HL-60/S4 treated with phorbol 12-myristate 13-acetate at 8.2 ng/mL for 4 days and 3 days (cell line): ENCODE measurements around the gene RIBC2.
"Not testable (repeated sequence)": the region's sequence is repeated elsewhere in the genome, so short reads cannot be mapped to it uniquely, and the experiment has no call there.

Experiments used
- in situ Hi-C: fragments of 300-500 bp; cut with MboI; formaldehyde crosslinking; loops from 2 replicates; pipeline ENCODE4 v1.15.0; 2022; ENCODE audit warnings: low sequenced_read_pairs

The RIBC2 gene

DNA sequence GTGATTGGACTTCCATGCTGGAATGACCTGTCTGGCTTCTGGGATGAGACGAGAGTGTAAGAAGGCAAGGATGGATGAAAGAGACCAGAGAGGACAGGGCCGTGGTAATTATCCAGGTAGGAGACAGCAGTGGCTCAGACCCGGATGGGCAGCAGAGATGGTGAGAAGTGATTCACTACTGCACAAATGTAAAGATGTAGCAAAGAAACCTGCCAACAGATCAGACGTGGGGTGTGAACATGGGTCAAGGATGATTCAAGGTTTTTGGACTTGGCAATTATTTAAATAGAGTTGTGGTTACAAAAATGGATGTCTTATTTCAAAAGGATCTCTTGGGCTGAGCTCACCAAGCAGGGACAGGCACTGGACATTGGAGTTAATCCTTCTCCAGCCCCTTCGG is 32.7 kb downstream of the RIBC2 start:
- in situ Hi-C loops: no loop called here

DNA sequence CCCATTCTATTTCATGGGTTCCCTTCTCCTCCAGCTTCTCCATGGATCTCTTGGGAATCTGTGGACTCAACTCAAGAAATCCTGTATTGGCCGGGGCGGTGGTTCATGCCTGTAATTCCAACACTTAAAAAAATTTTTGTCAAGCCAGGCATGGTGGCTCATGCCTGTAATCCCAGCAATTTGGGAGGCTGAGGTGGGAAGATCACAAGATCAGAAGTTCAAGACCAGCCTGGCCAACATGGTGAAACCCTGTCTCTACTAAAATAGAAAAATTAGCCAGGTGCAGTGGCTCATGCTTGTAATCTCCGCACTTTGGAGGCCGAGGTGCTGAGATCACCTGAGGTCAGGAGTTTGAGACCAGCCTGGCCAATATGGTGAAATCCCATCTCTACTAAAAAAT is 34.1 kb downstream of the RIBC2 start:
- in situ Hi-C loops: not testable (repeated sequence)

GRCh38 chr22:45448431-45448830 is 34.9 kb downstream of the RIBC2 start:
- in situ Hi-C loops: no loop called here

- in situ Hi-C loops: not testable (repeated sequence)
Measured at GRCh38 chr22:45449442-45449841, 35.9 kb downstream of the RIBC2 start.

DNA sequence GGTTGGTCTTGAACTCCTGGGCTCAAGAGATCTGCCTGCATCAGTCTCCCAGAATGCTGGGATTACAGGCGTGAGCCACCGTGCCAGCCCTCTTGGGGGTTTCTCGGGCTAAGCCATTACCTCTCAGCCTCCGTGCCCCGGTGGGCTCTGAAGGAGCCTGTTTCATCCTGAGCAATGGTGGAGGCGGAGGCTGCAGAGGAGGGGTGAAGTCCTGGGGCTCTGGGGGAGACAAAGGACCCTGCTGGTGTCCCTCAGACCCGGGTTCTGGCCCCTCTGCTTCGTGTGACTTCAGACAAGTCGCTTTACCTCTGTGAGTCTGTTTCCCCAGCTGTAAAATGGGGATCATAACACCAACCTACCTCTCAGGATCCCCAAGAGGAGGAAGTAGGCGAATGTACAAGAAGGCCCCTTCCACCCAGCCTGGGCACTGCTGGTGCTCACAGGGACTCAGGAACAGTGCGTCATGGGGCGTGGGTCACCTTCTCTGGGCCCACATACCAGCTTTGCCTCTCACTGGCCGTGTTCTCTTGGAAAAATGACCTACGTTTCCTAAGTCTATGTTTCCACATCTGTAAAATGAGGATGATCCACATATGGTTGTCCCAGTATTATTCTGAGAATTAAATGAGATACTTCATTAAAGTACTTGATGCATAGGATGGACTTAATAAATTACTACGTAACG is 36.8 kb downstream of the RIBC2 start:
- in situ Hi-C loops: no loop called here

DNA sequence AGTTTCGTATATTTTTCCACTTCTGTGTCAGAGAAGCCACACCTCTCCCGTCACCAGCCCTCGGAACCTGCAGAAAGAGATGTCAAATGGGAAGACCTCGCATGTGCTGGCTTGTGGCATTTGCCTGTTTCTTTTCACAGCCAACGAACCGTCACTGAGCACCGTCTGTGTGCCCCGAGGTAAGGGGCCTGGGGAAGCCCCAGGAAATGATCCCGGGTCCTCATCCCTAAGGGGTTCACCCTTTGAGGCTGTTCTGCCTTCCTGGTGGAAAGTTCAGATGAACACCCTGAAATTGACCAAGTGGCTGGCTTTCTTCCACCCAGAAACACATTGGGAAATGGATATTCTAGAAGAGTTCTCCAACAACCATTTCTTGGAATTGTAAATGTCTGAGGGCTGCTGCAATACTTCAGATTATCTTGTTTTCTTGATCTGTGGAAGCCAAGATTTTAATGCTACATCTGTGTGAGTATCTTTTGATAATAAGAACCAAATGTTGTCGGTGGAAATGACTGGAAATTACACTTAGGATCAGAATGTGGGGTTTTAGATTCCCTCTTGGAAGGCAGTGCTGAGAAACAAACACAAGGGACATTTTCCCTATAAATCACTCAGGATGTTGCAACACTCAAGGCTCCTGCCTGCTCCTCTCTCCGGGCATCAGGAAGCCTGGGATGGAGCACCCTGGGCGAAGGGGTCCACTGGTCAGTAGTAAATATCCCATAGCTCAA is 37.6 kb downstream of the RIBC2 start:
- in situ Hi-C loops: no loop called here

- in situ Hi-C loops: no loop called here
Measured at GRCh38 chr22:45451972-45452371, 38.5 kb downstream of the RIBC2 start.

DNA sequence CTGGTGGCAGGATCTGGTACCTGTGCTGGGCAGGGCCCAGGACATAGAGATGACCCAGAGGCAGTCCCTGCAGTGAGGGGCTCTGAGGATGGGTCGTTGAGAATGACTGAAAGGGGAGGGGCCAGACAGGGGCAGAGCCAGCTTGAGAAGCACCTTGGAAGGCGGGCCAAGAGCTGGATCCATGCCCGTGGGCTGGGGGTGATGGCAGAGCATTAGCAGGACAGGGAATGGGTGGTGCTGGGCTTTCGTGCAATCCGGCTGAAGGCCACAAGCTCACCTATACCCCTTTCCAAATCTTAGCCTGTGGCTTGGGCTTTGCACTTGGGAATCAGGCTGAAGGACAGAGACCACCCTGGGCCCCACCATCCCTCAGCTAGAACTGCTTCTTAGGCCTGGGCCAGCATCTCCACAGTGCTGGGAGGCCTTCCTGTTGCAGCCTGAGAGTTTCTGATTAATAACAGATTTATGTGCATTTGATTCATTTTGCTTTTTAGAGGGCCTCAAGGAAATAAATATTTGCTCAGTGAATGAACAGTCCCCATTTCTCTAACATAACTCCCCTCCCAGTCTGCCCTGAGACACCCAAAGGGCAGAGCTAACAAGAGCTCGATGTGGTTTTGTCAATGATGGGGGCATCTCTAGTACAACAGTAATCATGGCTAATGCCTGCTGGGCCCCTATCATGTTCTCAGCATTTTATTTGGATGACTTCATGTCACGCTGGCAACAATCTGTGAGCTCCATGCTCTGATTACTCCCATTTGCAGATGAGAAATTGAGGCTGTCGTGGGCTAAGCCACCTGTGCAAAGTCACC is 39.3 kb downstream of the RIBC2 start:
- in situ Hi-C loops: no loop called here

DNA sequence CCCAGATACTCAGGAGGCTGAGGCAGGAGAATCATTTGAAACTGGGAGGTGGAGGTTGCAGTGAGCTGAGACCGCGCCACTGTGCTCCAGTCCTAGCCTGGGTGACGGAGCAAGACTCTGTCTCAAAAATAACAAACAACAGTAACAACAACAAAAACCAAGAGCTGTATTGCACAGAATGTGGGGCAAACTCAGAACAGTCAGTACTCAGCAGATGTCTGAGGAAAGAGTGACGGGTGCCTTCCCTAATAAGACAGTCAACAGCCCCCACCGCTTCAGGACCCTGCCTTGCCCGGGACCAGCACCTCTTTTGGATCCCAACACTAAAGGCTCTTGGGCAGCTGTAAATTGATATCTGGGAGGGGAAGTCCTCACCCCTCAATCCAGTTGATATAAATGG is 40.3 kb downstream of the RIBC2 start:
- in situ Hi-C loops: no loop called here

DNA sequence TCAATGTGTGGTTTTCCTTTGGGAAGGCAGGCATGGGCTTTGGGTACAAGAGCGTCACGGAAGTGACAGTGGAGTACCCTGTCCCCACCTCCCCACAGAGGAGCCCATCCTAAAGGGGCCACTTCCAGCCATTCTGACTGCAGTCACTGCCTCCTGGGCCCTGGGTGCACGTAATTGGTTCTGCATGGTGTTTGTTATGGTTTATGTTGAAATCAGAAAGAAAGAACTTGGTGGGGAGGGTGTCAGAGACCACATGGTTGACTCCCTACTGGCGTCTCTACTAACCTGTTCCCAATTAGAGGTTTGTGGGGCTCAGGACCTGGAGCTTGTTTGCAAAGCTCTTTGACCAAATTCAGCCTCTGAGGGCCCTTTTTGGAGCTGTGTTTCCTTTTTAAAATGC is 40.8 kb downstream of the RIBC2 start:
- in situ Hi-C loops: no loop called here

DNA sequence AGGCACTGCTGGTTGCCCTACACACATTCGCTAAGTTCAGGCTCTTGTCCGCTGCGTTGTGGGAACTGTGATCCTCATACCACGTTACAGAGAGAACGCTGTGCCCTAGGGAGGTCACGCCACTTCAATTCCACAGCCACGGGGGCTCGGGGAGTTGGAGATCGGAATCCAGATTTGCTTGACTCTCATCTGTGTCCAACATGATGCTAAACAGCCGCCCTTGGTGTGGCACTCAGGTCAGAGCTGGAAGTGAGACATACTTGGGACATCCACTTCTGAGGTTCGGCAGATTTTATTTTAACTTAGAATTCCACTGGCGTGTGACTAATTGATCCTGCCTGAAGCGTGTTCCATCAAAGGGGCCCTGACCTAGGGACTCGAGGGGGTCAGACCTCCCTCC is 41.7 kb downstream of the RIBC2 start:
- in situ Hi-C loops: no loop called here

DNA sequence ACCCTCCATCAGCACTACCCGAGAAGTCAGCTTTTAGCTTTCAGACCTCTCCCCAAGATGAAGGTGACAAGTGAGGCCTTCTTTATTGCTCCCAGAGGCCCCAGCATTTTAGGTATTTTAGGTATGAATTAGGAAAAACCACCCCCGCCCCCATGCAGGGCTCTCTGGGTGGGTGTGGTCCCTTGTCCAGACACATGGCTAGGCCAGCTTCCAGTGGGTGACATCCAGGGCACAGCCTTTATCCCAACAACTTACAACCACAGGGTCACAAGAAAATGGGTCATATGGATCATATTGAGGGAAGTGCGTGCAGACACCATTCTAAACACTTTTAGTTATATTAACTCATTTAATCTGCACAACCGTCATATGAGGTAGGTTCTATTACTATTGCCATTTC is 42.1 kb downstream of the RIBC2 start:
- in situ Hi-C loops: no loop called here

DNA sequence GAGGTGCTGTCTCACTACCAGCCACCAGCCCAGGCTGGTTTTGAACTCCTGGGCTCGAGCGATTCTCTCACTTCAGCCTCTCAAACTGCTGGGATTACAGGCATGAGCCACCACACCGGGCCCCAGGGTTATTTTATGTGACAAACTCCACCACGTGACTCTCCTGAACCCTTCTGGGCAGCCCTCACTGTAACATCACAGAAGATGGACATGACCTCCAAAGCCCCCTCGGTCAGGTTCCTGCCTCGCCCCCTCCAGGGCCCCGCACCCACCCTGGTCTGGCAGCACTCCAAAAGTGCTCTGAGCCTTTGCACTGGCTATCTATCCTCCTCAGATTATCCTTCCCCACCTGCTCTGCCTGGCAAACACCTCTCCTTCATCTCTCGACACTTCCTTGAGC is 43.3 kb downstream of the RIBC2 start:
- in situ Hi-C loops: no loop called here

GRCh38 chr22:45458532-45458931 is 45.0 kb downstream of the RIBC2 start:
- in situ Hi-C loops: no loop called here

DNA sequence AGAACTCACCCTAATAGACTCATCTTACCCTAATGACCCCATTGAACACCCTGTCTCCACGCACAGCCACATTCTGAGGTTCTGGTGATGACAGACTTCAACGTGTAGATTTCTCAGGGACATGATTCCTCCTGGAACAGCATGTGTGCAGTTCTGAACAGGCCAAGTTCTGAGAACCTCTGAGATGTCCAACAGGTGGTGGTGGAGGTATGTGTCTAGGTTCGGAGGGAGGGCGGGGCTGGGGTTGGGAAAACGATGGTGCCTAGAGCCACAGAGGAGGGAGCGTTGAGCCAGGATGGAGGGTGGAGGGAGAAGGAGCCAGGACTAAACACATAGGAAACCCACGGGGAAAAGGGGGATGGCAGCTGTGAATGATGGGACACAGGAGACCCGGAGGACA is 45.7 kb downstream of the RIBC2 start:
- in situ Hi-C loops: no loop called here

DNA sequence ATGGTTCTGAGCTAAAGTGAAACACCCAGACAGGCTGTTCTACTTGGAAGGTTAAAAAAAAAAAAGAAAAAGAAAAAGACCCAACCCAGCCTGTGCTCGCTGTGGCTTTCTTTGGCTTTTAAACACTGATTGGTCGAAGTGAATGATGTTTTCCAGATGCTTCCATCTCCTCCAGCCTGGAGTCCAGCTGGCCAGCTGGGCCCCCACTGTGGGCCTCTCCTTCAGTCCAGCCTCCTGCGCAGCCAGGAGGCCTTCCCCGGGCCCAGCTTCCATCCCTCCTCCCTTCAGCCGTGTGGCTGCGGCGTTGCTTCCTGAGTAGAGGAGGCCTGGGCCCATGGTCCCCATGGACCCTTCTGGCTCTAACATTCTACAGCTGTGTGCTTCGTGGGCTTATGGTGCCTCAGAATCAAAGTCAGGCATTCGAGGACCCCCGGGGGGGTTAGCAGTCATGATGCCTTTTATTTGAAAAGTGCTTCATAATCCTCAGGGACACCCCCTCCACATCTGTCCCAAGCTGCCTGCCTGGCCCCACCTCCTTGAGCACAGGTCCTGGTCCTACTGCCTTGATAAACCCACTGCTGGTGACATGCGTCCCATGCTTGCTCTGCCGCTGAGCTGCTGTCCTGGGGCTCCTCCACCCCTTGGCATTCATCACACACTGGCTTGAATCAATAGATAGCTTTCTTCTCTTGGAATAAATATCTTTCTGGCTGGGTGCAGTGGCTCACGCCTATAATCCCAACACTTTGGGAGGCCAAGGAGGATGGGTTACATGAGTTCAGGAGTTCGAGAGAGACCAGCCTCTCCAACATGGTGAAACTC is 47.0 kb downstream of the RIBC2 start:
- in situ Hi-C loops: no loop called here

DNA sequence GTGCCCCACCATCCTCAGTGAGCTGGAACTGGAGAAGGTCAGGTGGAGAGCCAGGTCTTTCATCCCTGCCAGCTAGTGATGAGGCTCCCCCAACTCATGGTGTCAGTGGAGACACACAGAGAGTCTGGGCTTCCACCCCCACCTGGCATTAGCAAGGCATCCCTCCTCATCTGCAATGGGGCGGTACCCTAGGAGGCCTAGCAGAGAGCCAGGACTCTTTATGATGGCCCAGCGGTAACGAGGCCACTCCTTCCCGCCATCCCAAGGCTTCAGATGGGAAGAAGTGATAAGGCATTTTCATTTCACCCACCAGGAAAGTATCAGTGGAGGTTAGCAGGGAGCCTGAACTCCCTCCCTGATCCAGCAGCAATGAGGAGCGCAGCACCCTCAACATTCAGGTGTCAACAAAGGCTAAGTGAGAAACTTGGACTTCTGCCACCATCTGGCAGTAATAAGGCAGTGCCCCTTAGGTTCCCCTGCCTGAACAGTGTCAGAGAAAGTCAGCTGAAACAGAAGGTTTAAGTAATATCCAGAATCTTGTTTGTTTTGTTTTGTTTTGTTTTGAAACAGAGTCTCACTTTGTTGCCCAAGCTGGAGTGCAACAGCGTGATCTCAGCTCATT is 48.7 kb downstream of the RIBC2 start:
- in situ Hi-C loops: no loop called here

GRCh38 chr22:45463691-45464090 is 50.2 kb downstream of the RIBC2 start:
- in situ Hi-C loops: not testable (repeated sequence)

DNA sequence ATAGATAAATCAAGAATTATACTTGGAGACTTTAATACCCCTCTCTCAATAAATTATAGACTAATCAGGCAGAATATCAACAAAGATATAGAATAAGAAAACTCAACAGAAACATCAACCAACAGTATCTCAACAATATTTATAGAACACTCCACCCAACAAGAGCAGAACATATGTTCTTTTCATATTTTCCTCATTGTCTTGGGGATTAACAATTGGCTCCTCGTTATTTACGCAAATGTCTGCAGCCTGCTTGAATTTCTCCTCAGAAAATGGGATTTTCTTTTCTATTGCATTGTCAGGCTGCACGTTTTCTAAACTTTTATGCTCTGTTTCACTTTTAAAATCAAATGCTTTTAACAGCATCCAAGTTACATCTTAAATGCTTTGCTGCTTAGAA is 52.1 kb downstream of the RIBC2 start:
- in situ Hi-C loops: no loop called here

DNA sequence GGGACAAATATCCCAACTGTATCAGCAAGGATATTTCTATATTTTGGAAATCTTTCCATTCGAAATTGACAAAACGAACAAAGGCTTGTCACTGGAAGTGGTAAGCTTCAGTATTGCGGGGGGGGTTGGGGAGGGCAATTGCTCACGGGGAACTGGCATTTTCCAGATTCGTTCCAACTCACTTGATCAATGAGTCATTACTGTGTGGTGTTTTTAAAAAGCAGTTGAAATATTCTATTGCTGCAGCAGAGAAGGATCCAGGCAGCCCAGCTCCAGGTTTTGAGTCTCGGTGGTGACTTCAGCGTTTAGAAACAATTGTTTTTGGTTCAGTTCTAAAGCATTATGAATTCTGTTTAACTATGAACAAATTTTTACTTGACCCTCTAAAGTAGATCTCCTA is 55.4 kb downstream of the RIBC2 start:
- in situ Hi-C loops: no loop called here
